HepG2 (cell line): Measurements from ENCODE around the gene MAN1B1. TPM values are rescaled to one million over a fixed set of nuclear protein-coding genes. Genes with fewer than 3 reads are reported as not detected.

ENCODE experiments used
- ATAC-seq: fragments of 200-7000 bp; cut with Tn5 transposase; 3 replicates; pipeline ENCODE4 v1.9.1; 2020; ENCODE audit warnings: mild to moderate bottlenecking, moderate library complexity
- BruUV-seq: library from RNA; stranded (reverse); fragments of 400-500 nt; replicated peaks from 2 replicates; lab custom pipeline; 2021; lab: Mats Ljungman, UMichigan
- CTCF ChIA-PET: fragments of 300-600 bp; formaldehyde crosslinking; extraction: SDS; loops from one replicate; lab custom pipeline; 2021; ENCODE audit warnings: low total read pairs, inconsistent platforms, low intra/inter-chr PET ratio; lab: Yijun Ruan, JAX
- POLR2A ChIA-PET: fragments of 350-600 bp; sonication (Branson Sonifier 250); formaldehyde crosslinking; loops from one replicate; lab custom pipeline; 2020; ENCODE audit warnings: antibody characterized with exemption, inconsistent platforms; lab: Yijun Ruan, JAX
- DNase-seq: peaks from one replicate; pipeline ENCODE4 v3.0.0-alpha.2; 2015; ENCODE audit warnings: low spot score
- FAIRE-seq: peaks from 3 replicates; lab custom pipeline; 2011; peaks lifted over from hg19 to GRCh38; lab: Jason Lieb, UNC
- H2AFZ ChIP-seq: one replicate; pipeline ENCODE4 v1.6.1; 2011; ENCODE audit warnings: low read length, inconsistent platforms
- H3K27ac ChIP-seq: fragments of 300-600 bp; 3 replicates; pipeline ENCODE4 v1.8.0; 2011; ENCODE audit warnings: mixed run types, mild to moderate bottlenecking, mixed read lengths, low read length, inconsistent platforms; ENCODE audit not compliant: insufficient read depth; ENCODE audit errors: extremely low read length
- H3K27me3 ChIP-seq, 2 experiments: fragments of 200-600 bp in 1 of 2; 2 replicates in 1 of 2; 3 replicates in 1 of 2; pipeline versions ENCODE4 v1.6.0 to v1.8.0; 2011; ENCODE audit warnings: low read length in 2 of 2, mild to moderate bottlenecking in 2 of 2, moderate library complexity in 2 of 2, inconsistent platforms in 1 of 2; ENCODE audit not compliant: insufficient read depth in 2 of 2, control insufficient read depth in 1 of 2
- H3K36me3 ChIP-seq, 2 experiments: fragments of 200-600 bp in 1 of 2; replicated peaks in 1 of 2; 2 replicates in 1 of 2; 3 replicates in 1 of 2; pipeline versions ENCODE4 v1.5.1 to v1.8.0; 2011; ENCODE audit warnings: low read length in 2 of 2, inconsistent platforms in 1 of 2; ENCODE audit not compliant: insufficient read depth in 2 of 2, control insufficient read depth in 1 of 2
- H3K4me1 ChIP-seq: 2 replicates; pipeline ENCODE4 v1.5.1; 2012; ENCODE audit warnings: low read length, inconsistent platforms; ENCODE audit not compliant: insufficient read depth
- H3K4me2 ChIP-seq: 2 replicates; pipeline ENCODE4 v1.6.0; 2011; ENCODE audit warnings: low read depth, low read length, inconsistent platforms
- H3K4me3 ChIP-seq, 3 experiments: fragments of 200-600 bp in 1 of 3; sonication (generic), shearing (Covaris generic) in 1 of 3; replicated peaks in 1 of 3; 2 replicates each; pipeline ENCODE4 v1.5.1; 2011 to 2016; ENCODE audit warnings: low read length in 3 of 3, inconsistent platforms in 2 of 3, low read depth in 2 of 3, mild to moderate bottlenecking in 2 of 3, control low read depth in 1 of 3, mixed read lengths in 1 of 3; ENCODE audit not compliant: insufficient read depth in 1 of 3
- H3K79me2 ChIP-seq: one replicate; pipeline ENCODE4 v1.6.1; 2011; ENCODE audit warnings: low read length, inconsistent platforms; ENCODE audit not compliant: insufficient read depth
- H3K9ac ChIP-seq: 2 replicates; pipeline ENCODE4 v1.6.0; 2011; ENCODE audit warnings: mild to moderate bottlenecking, low read depth, low read length, inconsistent platforms; ENCODE audit not compliant: insufficient read depth
- H3K9me3 ChIP-seq: 2 replicates; pipeline ENCODE4 v1.5.1; 2012; ENCODE audit warnings: mild to moderate bottlenecking, low read length
- H4K20me1 ChIP-seq: 2 replicates; pipeline ENCODE4 v1.6.0; 2011; ENCODE audit warnings: inconsistent platforms, mild to moderate bottlenecking, low read length, moderate library complexity; ENCODE audit not compliant: insufficient read depth
- CREM ChIP-seq, 2 experiments: sonication (generic) in 1 of 2; formaldehyde crosslinking in 1 of 2; IDR thresholded peaks; 2 replicates each; pipeline versions ENCODE4 v1.4.0 to v1.6.1; 2016 to 2020; ENCODE audit warnings: antibody characterized with exemption in 1 of 2, mild to moderate bottlenecking in 1 of 2, missing genetic modification reagents in 1 of 2
- EP300 ChIP-seq, 3 experiments: sonication (generic) in 1 of 3; formaldehyde crosslinking in 1 of 3; IDR thresholded peaks; 2 replicates each; pipeline versions ENCODE4 v1.5.1 to v1.6.1; 2011 to 2020; ENCODE audit warnings: low read depth in 2 of 3, low read length in 2 of 3, borderline replicate concordance in 1 of 3, improper control_type of control experiment in 1 of 3, mild to moderate bottlenecking in 1 of 3, missing genetic modification reagents in 1 of 3, moderate library complexity in 1 of 3
- KLF11 ChIP-seq: IDR thresholded peaks from 2 replicates; pipeline ENCODE4 v1.6.1; 2016; ENCODE audit warnings: missing compliant biosample characterization
- NR2C2 ChIP-seq: sonication (generic); formaldehyde crosslinking; IDR thresholded peaks from 2 replicates; pipeline ENCODE4 v1.4.0; 2020; ENCODE audit warnings: missing genetic modification reagents, mild to moderate bottlenecking, moderate library complexity, borderline replicate concordance
- PHF21A ChIP-seq: sonication (generic); formaldehyde crosslinking; IDR thresholded peaks from 2 replicates; pipeline ENCODE4 v1.5.0; 2020; ENCODE audit warnings: mild to moderate bottlenecking, missing genetic modification reagents
- SPEN ChIP-seq: sonication (generic); formaldehyde crosslinking; IDR thresholded peaks from 2 replicates; pipeline ENCODE4 v1.5.1; 2020; ENCODE audit warnings: low read depth, mild to moderate bottlenecking, missing genetic modification reagents
- ZBTB7B ChIP-seq: sonication (generic); formaldehyde crosslinking; IDR thresholded peaks from 2 replicates; pipeline ENCODE4 v1.4.0; 2020; ENCODE audit warnings: missing genetic modification reagents
- ZNF30 ChIP-seq: sonication (generic); formaldehyde crosslinking; IDR thresholded peaks from 2 replicates; pipeline ENCODE4 v1.5.0; 2020; ENCODE audit warnings: mild to moderate bottlenecking, missing genetic modification reagents
- ZNF510 ChIP-seq: sonication (generic); formaldehyde crosslinking; IDR thresholded peaks from 2 replicates; pipeline ENCODE4 v1.4.0; 2020; ENCODE audit warnings: low read depth, mild to moderate bottlenecking, missing genetic modification reagents
- ZNF547 ChIP-seq: sonication (generic); formaldehyde crosslinking; IDR thresholded peaks from 2 replicates; pipeline ENCODE4 v1.5.1; 2020; ENCODE audit warnings: mild to moderate bottlenecking, missing genetic modification reagents
- WGBS: methylation state at CpG from one replicate; pipeline ENCODE4 v1.1.6; 2017; ENCODE audit warnings: low lambda C conversion rate; 5-methylcytosine and 5-hydroxymethylcytosine counted together
- in situ Hi-C: cut with HindIII; loops from 2 replicates; pipeline ENCODE4 v1.10.0; 2017; ENCODE audit warnings: low pct_unique_long_range_greater_than_20kb; ENCODE audit not compliant: extremely low pct_ligation_motif_present
- intact Hi-C: fragments of 100-400 bp; cut with micrococcal nuclease; formaldehyde crosslinking; loops from one replicate; pipeline ENCODE4 v1.10.0; 2022; ENCODE audit not compliant: unreplicated experiment
- polyA plus RNA-seq, 8 experiments: library from polyadenylated mRNA; depleted of rRNA in 3 of 8; stranded (reverse) in 7 of 8; unstranded in 1 of 8; fragments of >200 nt; fragmentation: Illumina TruSeq in 4 of 8; extraction: Trizol in 4 of 8; gene quantifications; 2 replicates each; pipeline versions ENCODE4 v1.2.1 to v1.2.3, GENCODE V29; 2011 to 2016; ENCODE audit warnings: low read depth in 4 of 8, missing spikeins in 1 of 8, mixed read lengths in 1 of 8; ENCODE audit not compliant: insufficient read depth in 1 of 8
- total RNA-seq, 5 experiments: library from RNA; depleted of rRNA; stranded (reverse); fragments of >200 nt; fragmentation: Illumina TruSeq; extraction: Trizol; gene quantifications; 2 replicates each; pipeline ENCODE4 v1.2.3, GENCODE V29; 2016; ENCODE audit warnings: low read depth in 1 of 5
- TF ChIP-seq, protein P1 (sequence below): sonication (generic); formaldehyde crosslinking; IDR thresholded peaks from 2 replicates; pipeline ENCODE4 v1.5.0; 2020; ENCODE audit warnings: mild to moderate bottlenecking, missing genetic modification reagents, borderline replicate concordance
- TF ChIP-seq, protein P2 (sequence below): sonication (generic); formaldehyde crosslinking; conservative IDR thresholded peaks from 2 replicates; pipeline ENCODE4 v1.4.0; 2020; ENCODE audit warnings: missing genetic modification reagents

The MAN1B1 gene
- total and polyA plus RNA-seq, 2 of the 13 experiments (the other 11 are each of a cell fraction or from before 2014, with no cell fraction given), result 48.9 to 59.5 TPM

DNA sequence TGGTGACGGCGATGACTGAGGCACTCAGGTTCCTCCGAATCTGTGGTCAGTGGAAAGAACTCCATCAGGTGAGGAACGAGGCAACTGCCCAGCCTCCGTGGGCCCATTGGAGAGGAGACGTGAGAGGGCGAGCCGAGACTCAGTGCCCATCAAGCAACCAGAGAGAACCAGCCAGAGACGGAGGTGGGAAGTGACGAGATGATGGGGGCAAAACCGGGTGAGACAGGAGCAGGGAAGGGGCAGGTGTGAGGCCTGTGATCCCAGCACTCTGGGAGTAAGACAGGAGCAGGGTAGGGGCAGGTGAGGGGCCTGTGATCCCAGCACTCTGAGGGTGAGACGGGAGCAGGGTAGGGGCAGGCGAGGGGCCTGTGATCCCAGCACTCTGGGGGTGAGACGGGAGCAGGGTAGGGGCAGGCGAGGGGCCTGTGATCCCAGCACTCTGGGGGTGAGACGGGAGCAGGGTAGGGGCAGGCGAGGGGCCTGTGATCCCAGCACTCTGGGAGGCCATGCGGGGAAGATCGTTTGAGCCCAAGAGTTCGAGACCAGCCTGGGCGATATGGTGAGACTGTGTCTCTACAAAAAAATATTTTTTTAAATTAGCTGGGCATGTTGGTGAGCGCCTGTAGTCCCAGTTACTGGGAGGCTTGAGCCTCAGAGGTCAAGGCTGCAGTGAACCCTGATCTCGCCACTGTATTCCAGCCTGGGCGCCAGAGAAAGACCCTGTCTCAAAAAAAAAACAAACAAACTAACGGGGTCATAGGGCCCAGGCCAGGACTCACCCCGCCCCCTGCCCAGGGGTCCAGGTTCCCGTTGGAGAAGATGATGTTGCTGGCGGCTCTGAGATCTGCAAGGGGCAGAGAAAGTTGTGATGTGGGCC, 24.4 kb downstream of the MAN1B1 start:
- no peaks in the 10 kb centered on the region for H4K20me1 ChIP-seq
- no peaks in the 10 kb centered on the region for H3K9me3 ChIP-seq
- peaks cover 50% of the 10 kb centered on the region for H3K4me1 ChIP-seq
- ChIA-PET CTCF (no interaction called here), POLR2A (interaction anchor here (0.7 to 1.4 kb wide), 6 partner anchors 16 to 131 kb away, joined by 3 to 8 read pairs (median 4); partner anchors contain the start of genes MAN1B1, SAPCD2 and TUBB4B)
- peak; percentile 43 for FAIRE-seq
- BruUV-seq, result no TSS peak
- H3K4me3 ChIP-seq, result peak overlapping the region; percentile 45 to 73 (median 51); a peak in 5 of 6 replicates
- H3K79me2 ChIP-seq, result no peaks in the 10 kb centered on the region
- in situ Hi-C loops, result loop anchor here (5.0 kb wide), 1 partner anchor 116 kb away; the partner anchor contains the start of genes CYSRT1 and RNF224
- peak overlapping the region; percentile 63 for H3K27ac ChIP-seq
- intact Hi-C loops, result loop anchor here (10.0 kb wide), 1 partner anchor 64 kb away; the partner anchor contains the start of genes LRRC26 and TMEM210
- peak overlapping the region; percentile 56; the same call in 1 of the 2 replicates for H3K9ac ChIP-seq
- H3K27me3 ChIP-seq, result no peaks in the 10 kb centered on the region
- H2AFZ ChIP-seq, result no peak overlapping the region
- peak overlapping the region; percentile 82 for H3K4me2 ChIP-seq
- H3K36me3 ChIP-seq, result peaks cover 3 to 19% of the 10 kb centered on the region in 2 experiments; a peak in 2 of 5 replicates
- WGBS, result 55% methylated on average over 28 of the region's 28 CpGs
- no peak for DNase-seq
- ATAC-seq, result peak; percentile 11
- TF ChIP-seq ZNF547 (CRISPR knock-in tag), result no peak
- TF ChIP-seq SPEN (CRISPR knock-in tag), result peak; percentile 21; the same call in 1 of the 2 replicates
- no peak for TF ChIP-seq ZNF510 (CRISPR knock-in tag)
- peak; percentile 56; the same call in 1 of the 2 replicates for TF ChIP-seq NR2C2
- no peak for TF ChIP-seq ZNF30 (CRISPR knock-in tag)
- 0 out of 4 replicates have a peak, but pooled peaks of 1 of the 2 experiments have one; percentile 17 for TF ChIP-seq EP300 (IDR thresholded peaks at IDR 0.05; ENCODE audit: low read depth in 2 of 2, low read length in 2 of 2)
- no peak for TF ChIP-seq EP300 (CRISPR knock-in tag; IDR thresholded peaks at IDR 0.05; ENCODE audit: borderline replicate concordance)
- TF ChIP-seq, protein P1, sequence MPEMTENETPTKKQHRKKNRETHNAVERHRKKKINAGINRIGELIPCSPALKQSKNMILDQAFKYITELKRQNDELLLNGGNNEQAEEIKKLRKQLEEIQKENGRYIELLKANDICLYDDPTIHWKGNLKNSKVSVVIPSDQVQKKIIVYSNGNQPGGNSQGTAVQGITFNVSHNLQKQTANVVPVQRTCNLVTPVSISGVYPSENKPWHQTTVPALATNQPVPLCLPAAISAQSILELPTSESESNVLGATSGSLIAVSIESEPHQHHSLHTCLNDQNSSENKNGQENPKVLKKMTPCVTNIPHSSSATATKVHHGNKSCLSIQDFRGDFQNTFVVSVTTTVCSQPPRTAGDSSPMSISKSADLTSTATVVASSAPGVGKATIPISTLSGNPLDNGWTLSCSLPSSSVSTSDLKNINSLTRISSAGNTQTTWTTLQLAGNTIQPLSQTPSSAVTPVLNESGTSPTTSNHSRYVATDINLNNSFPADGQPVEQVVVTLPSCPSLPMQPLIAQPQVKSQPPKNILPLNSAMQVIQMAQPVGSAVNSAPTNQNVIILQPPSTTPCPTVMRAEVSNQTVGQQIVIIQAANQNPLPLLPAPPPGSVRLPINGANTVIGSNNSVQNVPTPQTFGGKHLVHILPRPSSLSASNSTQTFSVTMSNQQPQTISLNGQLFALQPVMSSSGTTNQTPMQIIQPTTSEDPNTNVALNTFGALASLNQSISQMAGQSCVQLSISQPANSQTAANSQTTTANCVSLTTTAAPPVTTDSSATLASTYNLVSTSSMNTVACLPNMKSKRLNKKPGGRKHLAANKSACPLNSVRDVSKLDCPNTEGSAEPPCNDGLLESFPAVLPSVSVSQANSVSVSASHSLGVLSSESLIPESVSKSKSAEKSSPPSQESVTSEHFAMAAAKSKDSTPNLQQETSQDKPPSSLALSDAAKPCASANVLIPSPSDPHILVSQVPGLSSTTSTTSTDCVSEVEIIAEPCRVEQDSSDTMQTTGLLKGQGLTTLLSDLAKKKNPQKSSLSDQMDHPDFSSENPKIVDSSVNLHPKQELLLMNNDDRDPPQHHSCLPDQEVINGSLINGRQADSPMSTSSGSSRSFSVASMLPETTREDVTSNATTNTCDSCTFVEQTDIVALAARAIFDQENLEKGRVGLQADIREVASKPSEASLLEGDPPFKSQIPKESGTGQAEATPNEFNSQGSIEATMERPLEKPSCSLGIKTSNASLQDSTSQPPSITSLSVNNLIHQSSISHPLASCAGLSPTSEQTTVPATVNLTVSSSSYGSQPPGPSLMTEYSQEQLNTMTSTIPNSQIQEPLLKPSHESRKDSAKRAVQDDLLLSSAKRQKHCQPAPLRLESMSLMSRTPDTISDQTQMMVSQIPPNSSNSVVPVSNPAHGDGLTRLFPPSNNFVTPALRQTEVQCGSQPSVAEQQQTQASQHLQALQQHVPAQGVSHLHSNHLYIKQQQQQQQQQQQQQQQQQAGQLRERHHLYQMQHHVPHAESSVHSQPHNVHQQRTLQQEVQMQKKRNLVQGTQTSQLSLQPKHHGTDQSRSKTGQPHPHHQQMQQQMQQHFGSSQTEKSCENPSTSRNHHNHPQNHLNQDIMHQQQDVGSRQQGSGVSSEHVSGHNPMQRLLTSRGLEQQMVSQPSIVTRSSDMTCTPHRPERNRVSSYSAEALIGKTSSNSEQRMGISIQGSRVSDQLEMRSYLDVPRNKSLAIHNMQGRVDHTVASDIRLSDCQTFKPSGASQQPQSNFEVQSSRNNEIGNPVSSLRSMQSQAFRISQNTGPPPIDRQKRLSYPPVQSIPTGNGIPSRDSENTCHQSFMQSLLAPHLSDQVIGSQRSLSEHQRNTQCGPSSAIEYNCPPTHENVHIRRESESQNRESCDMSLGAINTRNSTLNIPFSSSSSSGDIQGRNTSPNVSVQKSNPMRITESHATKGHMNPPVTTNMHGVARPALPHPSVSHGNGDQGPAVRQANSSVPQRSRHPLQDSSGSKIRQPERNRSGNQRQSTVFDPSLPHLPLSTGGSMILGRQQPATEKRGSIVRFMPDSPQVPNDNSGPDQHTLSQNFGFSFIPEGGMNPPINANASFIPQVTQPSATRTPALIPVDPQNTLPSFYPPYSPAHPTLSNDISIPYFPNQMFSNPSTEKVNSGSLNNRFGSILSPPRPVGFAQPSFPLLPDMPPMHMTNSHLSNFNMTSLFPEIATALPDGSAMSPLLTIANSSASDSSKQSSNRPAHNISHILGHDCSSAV (CRISPR knock-in tag), result no peak
- TF ChIP-seq, protein P2, sequence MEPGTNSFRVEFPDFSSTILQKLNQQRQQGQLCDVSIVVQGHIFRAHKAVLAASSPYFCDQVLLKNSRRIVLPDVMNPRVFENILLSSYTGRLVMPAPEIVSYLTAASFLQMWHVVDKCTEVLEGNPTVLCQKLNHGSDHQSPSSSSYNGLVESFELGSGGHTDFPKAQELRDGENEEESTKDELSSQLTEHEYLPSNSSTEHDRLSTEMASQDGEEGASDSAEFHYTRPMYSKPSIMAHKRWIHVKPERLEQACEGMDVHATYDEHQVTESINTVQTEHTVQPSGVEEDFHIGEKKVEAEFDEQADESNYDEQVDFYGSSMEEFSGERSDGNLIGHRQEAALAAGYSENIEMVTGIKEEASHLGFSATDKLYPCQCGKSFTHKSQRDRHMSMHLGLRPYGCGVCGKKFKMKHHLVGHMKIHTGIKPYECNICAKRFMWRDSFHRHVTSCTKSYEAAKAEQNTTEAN (CRISPR knock-in tag), result no peak
- TF ChIP-seq ZBTB7B (CRISPR knock-in tag), result no peak; the same call in 1 of the 2 replicates
- no peak for TF ChIP-seq KLF11 (CRISPR knock-in tag)
- TF ChIP-seq CREM (IDR thresholded peaks at IDR 0.05), result 0 out of 2 replicates have a peak, but pooled peaks have one; percentile 12
- TF ChIP-seq CREM (CRISPR knock-in tag; IDR thresholded peaks at IDR 0.05), result no peak
- TF ChIP-seq PHF21A (CRISPR knock-in tag), result peak; percentile 65; the same call in 1 of the 2 replicates
